Measurements from ENCODE around the gene FBXO21.

Gene FBXO21

DNA sequence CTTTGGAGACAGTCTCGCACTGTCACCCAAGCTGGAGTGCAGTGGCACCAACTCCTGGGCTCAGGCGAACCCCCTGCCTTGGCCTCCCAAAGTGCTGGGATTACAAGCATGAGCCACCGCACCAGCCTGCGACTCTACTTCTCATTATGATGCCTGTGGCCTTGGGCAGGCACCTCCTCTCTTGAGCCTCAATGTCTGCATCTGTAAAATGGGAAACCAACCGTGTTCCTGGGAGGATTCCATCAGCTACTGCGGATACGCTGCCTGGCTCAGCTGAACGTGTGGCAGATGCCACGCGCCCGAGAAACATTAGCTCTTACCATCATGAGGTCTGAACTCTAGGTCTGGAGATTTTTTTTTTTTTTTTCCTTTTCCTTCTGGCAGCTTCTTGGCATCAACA, 96.8 kb downstream of the FBXO21 start:
- H3K27me3 ChIP-seq (ENCODE audit: control insufficient read depth, low read length): peaks cover 6% of the 10 kb centered on the region
- H3K9me2 ChIP-seq (replicated peaks; ENCODE audit: control insufficient read depth, low read length): no peaks in the 10 kb centered on the region
- no peaks in the 10 kb centered on the region for H3K36me3 ChIP-seq (ENCODE audit: control insufficient read depth, low read length)
- H3K4me2 ChIP-seq (ENCODE audit: low read length): no peak overlapping the region
- H3F3A ChIP-seq (ENCODE audit: control insufficient read depth, insufficient read depth): peaks cover 5% of the 10 kb centered on the region; the same call in 1 of the 2 replicates
- no peak overlapping the region for H3K27ac ChIP-seq (ENCODE audit: low read depth, low read length)
- H3K79me2 ChIP-seq (ENCODE audit: control insufficient read depth, low read length): peaks cover 23% of the 10 kb centered on the region
- H3K9me3 ChIP-seq (ENCODE audit: control insufficient read depth, insufficient read depth, low read length): peaks cover 3% of the 10 kb centered on the region; the same call in 1 of the 2 replicates
- peaks cover 14% of the 10 kb centered on the region for H3K4me1 ChIP-seq (ENCODE audit: control insufficient read depth, low read length)
- TF ChIP-seq, protein P1, sequence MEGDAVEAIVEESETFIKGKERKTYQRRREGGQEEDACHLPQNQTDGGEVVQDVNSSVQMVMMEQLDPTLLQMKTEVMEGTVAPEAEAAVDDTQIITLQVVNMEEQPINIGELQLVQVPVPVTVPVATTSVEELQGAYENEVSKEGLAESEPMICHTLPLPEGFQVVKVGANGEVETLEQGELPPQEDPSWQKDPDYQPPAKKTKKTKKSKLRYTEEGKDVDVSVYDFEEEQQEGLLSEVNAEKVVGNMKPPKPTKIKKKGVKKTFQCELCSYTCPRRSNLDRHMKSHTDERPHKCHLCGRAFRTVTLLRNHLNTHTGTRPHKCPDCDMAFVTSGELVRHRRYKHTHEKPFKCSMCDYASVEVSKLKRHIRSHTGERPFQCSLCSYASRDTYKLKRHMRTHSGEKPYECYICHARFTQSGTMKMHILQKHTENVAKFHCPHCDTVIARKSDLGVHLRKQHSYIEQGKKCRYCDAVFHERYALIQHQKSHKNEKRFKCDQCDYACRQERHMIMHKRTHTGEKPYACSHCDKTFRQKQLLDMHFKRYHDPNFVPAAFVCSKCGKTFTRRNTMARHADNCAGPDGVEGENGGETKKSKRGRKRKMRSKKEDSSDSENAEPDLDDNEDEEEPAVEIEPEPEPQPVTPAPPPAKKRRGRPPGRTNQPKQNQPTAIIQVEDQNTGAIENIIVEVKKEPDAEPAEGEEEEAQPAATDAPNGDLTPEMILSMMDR (IDR thresholded peaks at IDR 0.05; ENCODE audit: low read depth, low read length, poor library complexity, severe bottlenecking): no peak
- no peak for TF ChIP-seq EZH2phosphoT487 (IDR thresholded peaks at IDR 0.05; ENCODE audit: borderline replicate concordance, low read length)
- H4K20me1 ChIP-seq (ENCODE audit: control insufficient read depth, insufficient read depth, low read depth, low read length): peaks cover 3% of the 10 kb centered on the region; the same call in 1 of the 2 replicates
- H3K4me3 ChIP-seq (ENCODE audit: low read length): no peak overlapping the region

DNA sequence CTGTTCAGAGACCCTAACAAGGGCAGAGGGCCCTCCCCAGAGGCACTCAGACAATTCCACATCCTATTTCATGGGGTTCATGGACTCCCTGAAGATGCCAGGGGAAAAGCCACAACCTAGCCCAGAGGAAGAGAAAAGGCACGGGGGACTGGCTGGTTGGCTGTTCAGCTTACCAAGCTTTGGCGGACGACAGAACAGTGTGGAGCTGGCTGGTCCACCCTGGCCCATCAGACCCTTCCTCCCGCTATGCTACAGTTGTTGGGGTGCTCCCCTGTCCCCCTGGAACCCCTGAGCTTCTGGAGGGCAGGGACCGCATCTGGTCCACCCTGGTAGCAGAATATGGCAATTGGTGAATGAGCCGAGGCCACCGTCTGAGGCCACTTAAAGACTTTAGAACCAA, 97.4 kb downstream of the FBXO21 start:
- Histone ChIP-seq H4K20me1 (ENCODE audit: control insufficient read depth, insufficient read depth, low read depth, low read length) (peaks cover under 1% of the 10 kb centered on the region; the same call in 1 of the 2 replicates), H3K27me3 (ENCODE audit: control insufficient read depth, low read length) (peaks cover under 1% of the 10 kb centered on the region), H3K4me2 (ENCODE audit: low read length) (no peak overlapping the region), H3K79me2 (ENCODE audit: control insufficient read depth, low read length) (peaks cover 18% of the 10 kb centered on the region), H3K27ac (ENCODE audit: low read depth, low read length) (no peak overlapping the region), H3K4me1 (ENCODE audit: control insufficient read depth, low read length) (peaks cover 8% of the 10 kb centered on the region), H3K9me3 (ENCODE audit: control insufficient read depth, insufficient read depth, low read length) (peaks cover 3% of the 10 kb centered on the region; the same call in 1 of the 2 replicates), H3F3A (ENCODE audit: control insufficient read depth, insufficient read depth) (peaks cover 3% of the 10 kb centered on the region; the same call in 1 of the 2 replicates), H3K4me3 (ENCODE audit: low read length) (no peak overlapping the region), H3K36me3 (ENCODE audit: control insufficient read depth, low read length) (no peaks in the 10 kb centered on the region), H3K9me2 (replicated peaks; ENCODE audit: control insufficient read depth, low read length) (no peaks in the 10 kb centered on the region)
- TF ChIP-seq, protein P1 (IDR thresholded peaks at IDR 0.05; ENCODE audit: low read depth, low read length, poor library complexity, severe bottlenecking): no peak
- no peak for TF ChIP-seq EZH2phosphoT487 (IDR thresholded peaks at IDR 0.05; ENCODE audit: borderline replicate concordance, low read length)

DNA sequence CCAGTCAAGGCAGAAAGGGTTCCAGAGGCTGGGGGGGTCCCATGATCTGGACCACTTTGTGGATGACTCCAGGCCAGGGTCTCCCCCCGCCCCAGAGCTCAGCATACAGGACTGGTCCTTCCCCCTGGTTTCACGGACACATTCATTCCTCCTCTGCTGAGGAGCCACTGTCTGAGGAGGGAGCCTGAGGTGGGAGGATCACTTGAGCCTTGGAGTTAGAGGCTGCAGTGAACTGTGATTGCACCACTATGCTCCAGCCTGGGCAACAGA, 97.8 kb downstream of the FBXO21 start:
- Histone ChIP-seq H3K9me2 (replicated peaks; ENCODE audit: control insufficient read depth, low read length) (no peaks in the 10 kb centered on the region), H4K20me1 (ENCODE audit: control insufficient read depth, insufficient read depth, low read depth, low read length) (no peaks in the 10 kb centered on the region; the same call in 1 of the 2 replicates), H3K9me3 (ENCODE audit: control insufficient read depth, insufficient read depth, low read length) (peaks cover 3% of the 10 kb centered on the region; the same call in 1 of the 2 replicates), H3K27ac (ENCODE audit: low read depth, low read length) (no peak overlapping the region), H3K4me2 (ENCODE audit: low read length) (no peak overlapping the region), H3F3A (ENCODE audit: control insufficient read depth, insufficient read depth) (no peaks in the 10 kb centered on the region), H3K4me3 (ENCODE audit: low read length) (no peak overlapping the region), H3K79me2 (ENCODE audit: control insufficient read depth, low read length) (peaks cover 17% of the 10 kb centered on the region), H3K36me3 (ENCODE audit: control insufficient read depth, low read length) (no peaks in the 10 kb centered on the region), H3K27me3 (ENCODE audit: control insufficient read depth, low read length) (no peaks in the 10 kb centered on the region; the same call in 1 of the 2 replicates), H3K4me1 (ENCODE audit: control insufficient read depth, low read length) (peaks cover 4% of the 10 kb centered on the region)
- TF ChIP-seq, protein P1 (IDR thresholded peaks at IDR 0.05; ENCODE audit: low read depth, low read length, poor library complexity, severe bottlenecking): no peak
- no peak for TF ChIP-seq EZH2phosphoT487 (IDR thresholded peaks at IDR 0.05; ENCODE audit: borderline replicate concordance, low read length)

All from DOHH2 (cell line).